ENCODE data around the gene RUNX1. TPM values are rescaled to one million over a fixed set of nuclear protein-coding genes. Genes with fewer than 3 reads are reported as not detected.
A peak's percentile ranks its signal among the peaks of the same experiment; 100 is the strongest.

The RUNX1 gene
- total and polyA plus RNA-seq, 2 donors (not counting 1 experiment from before 2014, with no cell fraction given): 26.3 to 73.0 TPM

DNA sequence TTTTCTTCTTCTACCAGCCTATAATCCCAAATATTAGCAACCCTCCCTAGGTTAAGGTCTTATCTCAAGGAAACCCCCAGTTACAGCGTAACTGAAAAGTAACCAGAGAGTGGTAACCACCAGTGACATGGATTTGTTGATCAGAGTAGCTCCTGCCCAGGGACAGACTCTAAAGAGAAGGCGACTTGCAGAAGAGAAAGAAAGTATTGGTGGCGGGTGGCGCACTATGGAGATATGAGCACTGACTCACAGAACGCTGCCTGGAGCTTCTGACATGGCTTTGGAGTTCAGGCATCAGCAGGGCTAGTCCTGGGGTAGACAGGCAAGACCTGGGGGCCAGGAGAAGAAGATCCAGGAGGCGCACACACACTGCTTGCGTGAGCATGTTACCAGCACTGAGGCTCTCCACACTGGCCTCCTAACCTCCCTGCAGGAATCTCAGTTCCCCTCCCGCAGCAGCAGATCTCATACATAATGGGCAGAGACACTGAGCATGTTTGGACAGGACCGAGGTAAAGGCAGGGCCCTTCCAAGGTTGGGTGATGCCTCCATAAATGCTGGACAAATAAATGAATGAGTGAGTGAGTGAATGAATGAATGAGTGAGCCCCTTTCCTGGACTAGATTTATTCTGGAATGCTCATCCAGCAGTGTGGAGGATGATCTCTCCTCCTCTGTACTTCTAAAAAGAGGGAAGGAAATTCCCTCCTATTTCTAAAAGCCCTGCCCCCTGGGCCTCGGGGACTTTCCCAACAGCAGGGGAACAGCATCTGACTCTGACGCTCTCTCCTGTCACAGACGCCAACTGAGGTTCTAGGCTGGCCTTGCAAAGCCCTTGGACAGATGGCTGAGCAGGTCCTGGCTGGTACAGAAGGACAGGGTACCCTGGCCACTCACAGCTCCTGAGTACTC, 204.8 kb downstream of the RUNX1 start:
- ChIA-PET POLR2A (no interaction called here), CTCF (interaction anchor here (0.7 kb wide), 1 partner anchor 556 kb away, joined by 3 read pairs; no protein-coding TSS in a partner anchor)
- Mint-ChIP-seq H3K27me3 (no peaks in the 10 kb centered on the region), H3K9me3 (ENCODE audit: insufficient read depth) (no peaks in the 10 kb centered on the region), H3K4me3 (peak overlapping the region; percentile 51), H3K27ac (peak overlapping the region; percentile 61), H3K4me1 (peaks cover 28% of the 10 kb centered on the region)
- Histone ChIP-seq H4K20me1 (ENCODE audit: control insufficient read depth, insufficient read depth, low read length, poor library complexity, severe bottlenecking) (peaks cover 72% of the 10 kb centered on the region), H3K27ac (ENCODE audit: low read length in 2 of 2) (no peak overlapping the region), H3K9me3 (ENCODE audit: control extremely low read depth in 1 of 3, control insufficient read depth in 2 of 3, insufficient read depth in 1 of 3, low read length in 2 of 3) (no peaks in the 10 kb centered on the region), H2AFZ (ENCODE audit: insufficient read depth, low read depth, low read length, poor library complexity, severe bottlenecking) (no peak overlapping the region), H3K4me3 (ENCODE audit: control extremely low read depth in 1 of 5, extremely low read depth in 1 of 5, insufficient read depth in 1 of 5, low read depth in 2 of 5, low read length in 4 of 5) (no peak overlapping the region), H3K27me3 (replicated peaks in 1 of 4; ENCODE audit: control extremely low read depth in 1 of 4, control insufficient read depth in 3 of 4, insufficient read depth in 4 of 4, low read length in 3 of 4) (no peaks in the 10 kb centered on the region), H3K79me2 (ENCODE audit: control insufficient read depth, insufficient read depth, low read length) (peaks cover 9% of the 10 kb centered on the region), H3K4me2 (replicated peaks; ENCODE audit: low read depth, low read length, poor library complexity, severe bottlenecking) (no peak overlapping the region), H3K36me3 (replicated peaks in 1 of 2; ENCODE audit: control extremely low read depth in 1 of 2, control insufficient read depth in 1 of 2, extremely low read depth in 1 of 2, insufficient read depth in 2 of 2, low read length in 1 of 2) (peaks cover 0 to 43% of the 10 kb centered on the region in 2 experiments), H3K9ac (ENCODE audit: low read length) (no peak overlapping the region), H3K4me1 (ENCODE audit: control insufficient read depth in 2 of 2, insufficient read depth in 2 of 2, low read length in 2 of 2) (peaks cover 23 to 26% of the 10 kb centered on the region in 2 donors)
- WGBS (ENCODE audit: insufficient coverage): 78% methylated on average over 10 of the region's 12 CpGs
- ATAC-seq (ENCODE audit: low read depth): peak; percentile 56
- peak; percentile 55 for DNase-seq
- intact Hi-C loops (cut with micrococcal nuclease): no loop called here
- TF ChIP-seq, protein P1, sequence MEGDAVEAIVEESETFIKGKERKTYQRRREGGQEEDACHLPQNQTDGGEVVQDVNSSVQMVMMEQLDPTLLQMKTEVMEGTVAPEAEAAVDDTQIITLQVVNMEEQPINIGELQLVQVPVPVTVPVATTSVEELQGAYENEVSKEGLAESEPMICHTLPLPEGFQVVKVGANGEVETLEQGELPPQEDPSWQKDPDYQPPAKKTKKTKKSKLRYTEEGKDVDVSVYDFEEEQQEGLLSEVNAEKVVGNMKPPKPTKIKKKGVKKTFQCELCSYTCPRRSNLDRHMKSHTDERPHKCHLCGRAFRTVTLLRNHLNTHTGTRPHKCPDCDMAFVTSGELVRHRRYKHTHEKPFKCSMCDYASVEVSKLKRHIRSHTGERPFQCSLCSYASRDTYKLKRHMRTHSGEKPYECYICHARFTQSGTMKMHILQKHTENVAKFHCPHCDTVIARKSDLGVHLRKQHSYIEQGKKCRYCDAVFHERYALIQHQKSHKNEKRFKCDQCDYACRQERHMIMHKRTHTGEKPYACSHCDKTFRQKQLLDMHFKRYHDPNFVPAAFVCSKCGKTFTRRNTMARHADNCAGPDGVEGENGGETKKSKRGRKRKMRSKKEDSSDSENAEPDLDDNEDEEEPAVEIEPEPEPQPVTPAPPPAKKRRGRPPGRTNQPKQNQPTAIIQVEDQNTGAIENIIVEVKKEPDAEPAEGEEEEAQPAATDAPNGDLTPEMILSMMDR (IDR thresholded peaks at IDR 0.05): no peak
- no peak for TF ChIP-seq EZH2 (IDR thresholded peaks at IDR 0.05; ENCODE audit: borderline replicate concordance, insufficient read depth, low read depth, low read length, poor library complexity, severe bottlenecking)

- Histone ChIP-seq H4K20me1 (ENCODE audit: control insufficient read depth, insufficient read depth, low read length, poor library complexity, severe bottlenecking) (peaks cover 76% of the 10 kb centered on the region), H3K36me3 (replicated peaks in 1 of 2; ENCODE audit: control extremely low read depth in 1 of 2, control insufficient read depth in 1 of 2, extremely low read depth in 1 of 2, insufficient read depth in 2 of 2, low read length in 1 of 2) (peaks cover 0 to 44% of the 10 kb centered on the region in 2 experiments), H2AFZ (ENCODE audit: insufficient read depth, low read depth, low read length, poor library complexity, severe bottlenecking) (no peak overlapping the region), H3K79me2 (ENCODE audit: control insufficient read depth, insufficient read depth, low read length) (peaks cover 9% of the 10 kb centered on the region), H3K4me3 (ENCODE audit: control extremely low read depth in 1 of 5, extremely low read depth in 1 of 5, insufficient read depth in 1 of 5, low read depth in 2 of 5, low read length in 4 of 5) (no peak overlapping the region), H3K4me2 (replicated peaks; ENCODE audit: low read depth, low read length, poor library complexity, severe bottlenecking) (no peak overlapping the region), H3K27me3 (replicated peaks in 1 of 4; ENCODE audit: control extremely low read depth in 1 of 4, control insufficient read depth in 3 of 4, insufficient read depth in 4 of 4, low read length in 3 of 4) (no peaks in the 10 kb centered on the region), H3K27ac (ENCODE audit: low read length in 2 of 2) (no peak overlapping the region), H3K9me3 (ENCODE audit: control extremely low read depth in 1 of 3, control insufficient read depth in 2 of 3, insufficient read depth in 1 of 3, low read length in 2 of 3) (no peaks in the 10 kb centered on the region), H3K9ac (ENCODE audit: low read length) (no peak overlapping the region), H3K4me1 (ENCODE audit: control insufficient read depth in 2 of 2, insufficient read depth in 2 of 2, low read length in 2 of 2) (peaks cover 23 to 26% of the 10 kb centered on the region in 2 donors)
- no peak overlapping the region for H3K27ac Mint-ChIP-seq
- DNase-seq (no peak), ATAC-seq (ENCODE audit: low read depth) (no peak)
- no peaks in the 10 kb centered on the region for H3K27me3 Mint-ChIP-seq
- peaks cover 28% of the 10 kb centered on the region for H3K4me1 Mint-ChIP-seq
- intact Hi-C loops (cut with micrococcal nuclease): no loop called here
- ChIA-PET CTCF (no interaction called here), POLR2A (no interaction called here)
- TF ChIP-seq, protein P1 (IDR thresholded peaks at IDR 0.05): no peak
- TF ChIP-seq EZH2 (IDR thresholded peaks at IDR 0.05; ENCODE audit: borderline replicate concordance, insufficient read depth, low read depth, low read length, poor library complexity, severe bottlenecking): no peak
- WGBS (ENCODE audit: insufficient coverage): 98% methylated on average over 5 of the region's 9 CpGs
- no peak overlapping the region for H3K4me3 Mint-ChIP-seq
- H3K9me3 Mint-ChIP-seq (ENCODE audit: insufficient read depth): no peaks in the 10 kb centered on the region
Measured at GRCh38 chr21:34843562-34843961, 205.5 kb downstream of the RUNX1 start.

Data from B cell (primary cell).